GM12873 (cell line): ENCODE measurements around the gene DNAAF2.

Experiments used
- TF ChIP-seq, protein P1 (sequence below): IDR thresholded peaks from 2 replicates; pipeline ENCODE4 v1.5.1; 2012; ENCODE audit warnings: low read depth, mild to moderate bottlenecking, moderate library complexity, low read length, control low read depth; ENCODE audit not compliant: insufficient read depth; ENCODE audit errors: missing control alignments

Gene DNAAF2

DNA sequence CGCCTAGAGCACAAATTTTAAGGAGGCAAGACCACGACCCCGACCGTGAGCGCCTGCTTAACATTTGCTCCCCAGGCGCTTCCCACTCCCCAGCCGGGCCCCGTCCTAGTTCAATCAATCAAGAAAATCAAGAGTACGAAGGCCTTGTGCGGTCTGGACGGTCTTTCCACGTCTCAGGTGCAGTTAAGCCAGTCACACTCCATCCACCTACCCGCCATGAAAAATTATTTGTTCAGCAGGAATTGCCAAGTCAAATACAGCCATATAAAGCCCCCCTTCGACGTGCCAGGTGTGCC lies 36.9 kb downstream of the DNAAF2 start:
- TF ChIP-seq, protein P1, sequence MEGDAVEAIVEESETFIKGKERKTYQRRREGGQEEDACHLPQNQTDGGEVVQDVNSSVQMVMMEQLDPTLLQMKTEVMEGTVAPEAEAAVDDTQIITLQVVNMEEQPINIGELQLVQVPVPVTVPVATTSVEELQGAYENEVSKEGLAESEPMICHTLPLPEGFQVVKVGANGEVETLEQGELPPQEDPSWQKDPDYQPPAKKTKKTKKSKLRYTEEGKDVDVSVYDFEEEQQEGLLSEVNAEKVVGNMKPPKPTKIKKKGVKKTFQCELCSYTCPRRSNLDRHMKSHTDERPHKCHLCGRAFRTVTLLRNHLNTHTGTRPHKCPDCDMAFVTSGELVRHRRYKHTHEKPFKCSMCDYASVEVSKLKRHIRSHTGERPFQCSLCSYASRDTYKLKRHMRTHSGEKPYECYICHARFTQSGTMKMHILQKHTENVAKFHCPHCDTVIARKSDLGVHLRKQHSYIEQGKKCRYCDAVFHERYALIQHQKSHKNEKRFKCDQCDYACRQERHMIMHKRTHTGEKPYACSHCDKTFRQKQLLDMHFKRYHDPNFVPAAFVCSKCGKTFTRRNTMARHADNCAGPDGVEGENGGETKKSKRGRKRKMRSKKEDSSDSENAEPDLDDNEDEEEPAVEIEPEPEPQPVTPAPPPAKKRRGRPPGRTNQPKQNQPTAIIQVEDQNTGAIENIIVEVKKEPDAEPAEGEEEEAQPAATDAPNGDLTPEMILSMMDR = no peak

DNA sequence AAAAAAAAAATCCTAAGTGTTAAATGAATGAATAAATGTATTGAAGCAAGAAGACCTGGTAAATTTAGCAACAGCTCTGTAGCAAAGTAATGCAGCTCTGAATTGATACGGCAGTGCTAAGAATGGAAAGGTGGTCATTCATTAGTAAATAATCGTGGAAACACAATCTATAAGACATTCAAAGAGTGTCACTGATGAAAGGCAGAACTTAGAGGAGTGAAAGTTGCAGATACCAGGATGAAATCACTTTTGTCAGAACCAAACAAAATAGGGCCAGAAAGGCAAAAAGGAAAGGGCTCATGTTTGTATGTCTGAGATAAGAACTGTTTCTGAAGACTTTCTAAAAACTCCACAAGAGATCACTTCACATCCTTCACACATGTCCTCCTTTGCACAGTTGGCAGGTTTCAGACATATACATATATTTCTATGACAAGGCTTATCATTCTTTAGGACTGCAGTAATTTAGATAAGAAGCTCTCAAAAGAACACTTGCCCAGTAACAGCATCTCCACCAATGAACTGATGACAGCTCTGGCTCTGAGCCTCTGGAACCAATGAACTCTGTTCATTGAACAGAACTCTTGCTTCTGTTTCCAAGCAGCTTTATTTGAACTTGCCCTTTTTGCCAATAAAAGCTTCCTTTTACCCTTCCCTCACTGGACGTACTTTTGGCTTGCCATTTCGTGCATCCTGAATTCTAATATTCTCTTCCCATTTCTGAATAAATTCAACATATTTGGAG lies 40.5 kb downstream of the DNAAF2 start:
- TF ChIP-seq, protein P1 = no peak

DNA sequence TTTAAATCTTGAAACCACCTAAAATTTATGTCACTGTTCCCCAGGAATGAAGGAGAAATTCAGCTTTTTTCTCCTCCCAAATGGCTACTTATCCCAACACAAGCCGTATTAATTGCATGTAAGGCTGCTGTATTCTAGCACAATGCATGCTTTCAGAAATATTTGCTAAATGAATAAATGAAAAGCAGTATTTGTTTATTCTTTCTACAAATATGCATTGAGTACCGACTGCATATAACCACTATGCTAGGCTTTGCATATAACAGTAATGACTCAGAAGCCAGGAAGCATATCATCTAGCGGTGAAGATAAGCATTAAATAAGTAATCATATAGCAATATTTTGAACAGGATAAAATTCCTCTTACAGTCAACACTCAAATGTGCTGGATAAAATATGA lies 42.0 kb downstream of the DNAAF2 start:
- TF ChIP-seq, protein P1 = no peak

DNA sequence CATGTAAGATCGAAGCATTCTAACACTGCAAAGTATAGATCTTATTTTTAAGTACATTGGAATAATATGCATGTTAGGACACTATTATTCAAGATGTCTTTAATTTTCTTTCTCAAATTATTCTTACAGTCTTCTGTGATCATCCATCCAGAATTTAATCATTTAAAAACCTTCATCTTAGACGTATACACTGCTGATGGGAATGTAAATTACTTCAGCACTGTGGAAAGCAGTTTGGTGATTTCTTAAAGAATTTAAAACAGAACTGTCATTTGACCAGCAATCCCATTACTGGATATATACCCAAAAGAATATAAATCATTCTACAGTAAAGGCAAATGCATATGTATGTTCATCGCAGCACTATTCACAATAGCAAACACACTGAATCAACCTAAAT lies 45.7 kb downstream of the DNAAF2 start:
- TF ChIP-seq, protein P1 = no peak

DNA sequence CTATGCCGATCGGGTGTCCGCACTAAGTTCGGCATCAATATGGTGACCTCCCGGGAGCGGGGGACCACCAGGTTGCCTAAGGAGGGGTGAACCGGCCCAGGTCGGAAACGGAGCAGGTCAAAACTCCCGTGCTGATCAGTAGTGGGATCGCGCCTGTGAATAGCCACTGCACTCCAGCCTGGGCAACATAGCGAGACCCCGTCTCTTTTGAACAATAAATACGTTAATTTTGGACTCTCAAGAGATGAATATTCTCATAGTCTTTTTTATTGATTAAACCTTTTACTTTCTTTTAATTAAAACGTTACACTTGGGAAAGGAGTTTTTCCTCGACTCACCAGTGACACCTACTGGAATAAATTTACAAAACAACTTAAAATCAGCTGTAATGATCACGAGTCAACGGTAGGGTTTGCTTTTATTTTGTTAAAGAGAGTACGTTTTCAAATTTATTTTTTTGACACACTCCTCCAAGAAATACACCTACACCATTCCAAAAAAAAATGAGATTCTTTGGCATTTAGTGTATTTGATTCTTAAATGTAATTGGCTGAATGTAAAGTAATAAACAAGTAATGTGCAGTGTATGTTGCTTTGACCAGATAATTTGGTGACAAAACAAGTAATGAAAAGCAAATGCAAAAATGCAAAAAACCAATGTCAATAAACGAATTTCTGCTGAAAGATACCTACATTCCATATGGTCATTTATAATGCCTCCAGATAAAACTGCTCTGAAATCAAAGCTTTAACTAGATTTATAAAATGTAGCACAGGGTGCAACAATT lies 48.2 kb downstream of the DNAAF2 start:
- TF ChIP-seq, protein P1 = peak; percentile 68

DNA sequence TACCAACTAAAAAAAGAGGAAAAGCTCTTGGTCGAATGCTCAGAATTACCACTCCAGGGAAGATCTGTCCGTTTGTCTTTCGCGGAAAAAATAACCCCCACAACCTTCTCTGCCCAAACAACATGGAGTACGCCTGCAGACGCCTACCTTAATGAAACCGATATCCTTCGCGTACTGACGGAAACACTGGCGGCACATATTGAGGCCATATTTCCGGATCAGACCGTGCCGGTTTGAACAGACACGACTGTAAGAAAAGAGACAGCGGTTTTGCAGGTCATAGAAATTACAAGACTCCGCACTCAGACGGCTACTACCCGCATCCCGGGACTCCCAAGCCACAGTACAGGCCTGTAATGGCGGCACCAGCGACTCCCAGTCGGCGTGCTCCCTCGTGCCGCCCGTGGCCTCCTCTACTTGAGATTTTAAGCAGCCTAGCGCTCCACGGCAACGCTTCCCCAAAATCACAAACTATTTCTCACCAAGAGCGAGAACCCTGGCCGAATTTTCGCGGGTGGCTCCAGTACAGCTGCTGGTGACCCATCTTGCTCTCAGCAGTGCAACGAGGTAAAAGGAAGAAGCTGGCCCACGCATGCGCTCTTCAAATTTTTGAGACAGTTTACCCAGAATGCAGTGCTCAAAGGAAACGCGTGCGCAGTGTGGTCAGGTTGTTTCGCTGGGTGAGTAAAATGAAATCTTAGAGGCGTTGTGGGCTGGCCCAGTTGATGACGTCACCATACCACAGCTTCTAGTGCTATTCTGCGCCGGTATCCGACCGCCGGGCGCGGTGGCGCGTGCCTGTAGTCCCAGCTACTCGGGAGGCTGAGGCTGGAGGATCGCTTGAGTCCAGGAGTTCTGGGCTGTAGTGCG lies 49.0 kb downstream of the DNAAF2 start, which contains the start of gene RPS29:
RPS29 (minus strand) TSS at position 578 of the 870 bp plus-strand sequence; CDS start at position 544, 34 bp downstream.
- TF ChIP-seq, protein P1 = no peak

DNA sequence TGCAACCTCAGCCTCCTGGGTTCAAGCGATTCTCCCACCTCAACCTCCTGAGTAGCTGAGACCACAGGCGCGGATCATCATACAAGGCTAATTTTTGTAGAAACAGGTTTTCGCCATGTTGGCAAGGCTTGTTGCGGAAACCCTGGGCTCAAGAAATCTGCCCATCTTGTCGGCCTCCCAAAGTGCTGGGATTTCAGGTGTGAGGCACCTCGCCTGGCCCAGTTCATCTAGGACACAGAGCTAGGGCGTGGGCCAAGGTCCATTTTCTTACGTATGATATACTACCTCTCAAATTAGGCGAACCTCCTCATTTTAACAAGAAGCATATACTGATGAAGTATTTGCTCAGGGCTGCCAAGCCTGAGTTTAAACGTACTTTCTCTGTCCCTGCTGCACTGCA lies 51.0 kb downstream of the DNAAF2 start:
- TF ChIP-seq, protein P1 = no peak
